NCI-H69 (cell line): Measurements from ENCODE around the gene HMGA1.

Experiments used
- DNase-seq: peaks from one replicate; lab custom pipeline; 2025; lab: John Stamatoyannopoulos, UW

The HMGA1 gene, protein sequence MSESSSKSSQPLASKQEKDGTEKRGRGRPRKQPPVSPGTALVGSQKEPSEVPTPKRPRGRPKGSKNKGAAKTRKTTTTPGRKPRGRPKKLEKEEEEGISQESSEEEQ

DNA sequence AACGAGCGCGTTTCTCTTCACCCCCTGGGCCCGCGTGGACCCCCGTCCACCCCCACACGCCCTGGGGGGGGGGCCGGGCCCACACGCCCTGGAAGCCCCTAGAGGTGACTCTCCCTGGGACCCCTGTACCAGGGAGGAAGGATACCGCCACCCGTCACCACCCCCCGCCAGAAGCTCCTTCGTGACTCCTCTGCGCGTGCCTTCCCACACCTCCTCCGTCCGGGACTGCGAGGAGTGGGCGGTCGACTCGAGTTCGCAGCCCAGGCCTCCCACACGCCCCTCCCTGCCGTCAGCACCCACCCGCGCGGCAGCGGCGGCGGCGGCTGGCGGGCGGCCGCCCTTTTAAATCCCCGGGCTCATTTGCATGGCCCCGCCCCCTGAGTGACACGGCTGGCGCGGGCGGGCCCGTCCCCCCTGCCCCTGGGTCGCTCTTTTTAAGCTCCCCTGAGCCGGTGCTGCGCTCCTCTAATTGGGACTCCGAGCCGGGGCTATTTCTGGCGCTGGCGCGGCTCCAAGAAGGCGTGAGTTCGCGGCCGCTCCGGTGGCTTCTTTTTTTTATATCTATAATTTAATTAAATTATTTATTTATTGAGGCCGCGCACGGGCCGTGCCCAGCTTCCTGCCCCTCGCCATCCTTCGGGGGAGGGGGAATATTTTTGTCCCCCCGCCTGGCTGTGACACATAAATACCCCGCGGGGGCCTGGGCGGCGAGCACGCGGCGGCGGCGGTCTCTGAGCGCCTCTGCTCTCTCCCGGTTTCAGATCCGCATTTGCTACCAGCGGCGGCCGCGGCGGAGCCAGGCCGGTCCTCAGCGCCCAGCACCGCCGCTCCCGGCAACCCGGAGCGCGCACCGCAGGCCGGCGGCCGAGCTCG is at the start of gene HMGA1:
HMGA1 (plus strand) TSS at position 431 of the 873 bp plus-strand sequence. CDS start 3,908 bp downstream, outside the sequence.
- DNase-seq = peak; percentile 98

DNA sequence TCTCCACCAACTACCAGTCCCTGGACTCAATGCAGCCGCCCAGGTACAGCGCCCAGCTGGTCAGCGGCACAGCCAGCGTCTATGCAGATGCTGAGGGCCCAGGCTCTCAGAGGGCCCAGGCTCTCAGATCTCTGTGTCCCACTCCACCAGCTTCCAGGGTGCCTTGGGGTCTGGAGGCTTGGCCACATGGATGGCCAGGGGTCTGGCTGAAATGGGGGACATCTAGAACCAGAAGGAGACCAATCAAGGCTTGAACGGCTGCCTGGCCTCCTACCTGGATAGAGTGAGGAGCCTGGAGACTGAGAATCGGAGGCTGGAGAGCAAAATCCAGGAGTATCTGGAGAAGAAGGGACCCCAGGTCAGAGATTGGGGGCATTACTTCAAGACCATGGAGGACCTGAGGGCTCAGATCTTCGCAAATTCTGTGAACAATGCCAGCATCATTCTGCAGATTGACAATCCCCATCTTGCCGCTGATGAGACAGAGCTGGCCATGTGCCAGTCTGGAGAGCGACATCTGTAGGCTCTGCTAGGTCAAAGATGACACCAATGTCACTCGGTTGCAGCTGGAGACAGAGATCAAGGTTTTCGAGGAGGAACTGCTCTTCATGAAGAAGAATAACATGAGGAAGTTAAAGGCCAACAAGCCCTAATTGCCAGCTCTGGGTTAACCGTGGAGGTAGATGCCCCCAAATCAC is 46.7 kb upstream of the HMGA1 start:
- DNase-seq = no peak

DNA sequence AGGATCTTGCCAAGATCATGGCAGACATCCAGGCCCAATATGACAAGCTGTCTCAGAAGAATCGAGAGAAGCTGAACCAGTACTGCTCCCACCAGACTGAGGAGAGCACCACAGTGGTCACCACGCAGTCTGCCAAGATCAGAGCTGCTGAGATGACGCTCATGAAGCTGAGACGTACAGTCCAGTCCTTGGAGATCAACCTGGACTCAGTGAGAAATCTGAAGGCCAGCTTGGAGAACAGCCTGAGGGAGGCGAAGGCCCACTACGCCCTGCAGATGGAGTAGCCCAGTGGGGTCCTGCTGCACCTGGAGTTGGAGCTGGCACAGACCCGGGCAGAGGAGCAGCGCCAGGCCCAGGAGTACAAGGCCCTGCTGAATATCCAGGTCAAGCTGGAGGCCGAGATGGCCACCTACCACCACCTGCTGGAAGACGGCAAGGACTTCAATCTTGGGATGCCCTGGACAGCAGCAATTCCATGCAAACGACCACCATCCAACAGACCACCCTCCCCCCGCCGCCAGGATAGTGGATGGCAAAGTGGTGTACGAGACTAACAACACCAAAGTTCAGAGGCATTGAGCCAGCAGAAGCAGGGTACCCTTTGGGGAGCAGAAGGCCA is 46.1 kb upstream of the HMGA1 start:
- no peak for DNase-seq

DNA sequence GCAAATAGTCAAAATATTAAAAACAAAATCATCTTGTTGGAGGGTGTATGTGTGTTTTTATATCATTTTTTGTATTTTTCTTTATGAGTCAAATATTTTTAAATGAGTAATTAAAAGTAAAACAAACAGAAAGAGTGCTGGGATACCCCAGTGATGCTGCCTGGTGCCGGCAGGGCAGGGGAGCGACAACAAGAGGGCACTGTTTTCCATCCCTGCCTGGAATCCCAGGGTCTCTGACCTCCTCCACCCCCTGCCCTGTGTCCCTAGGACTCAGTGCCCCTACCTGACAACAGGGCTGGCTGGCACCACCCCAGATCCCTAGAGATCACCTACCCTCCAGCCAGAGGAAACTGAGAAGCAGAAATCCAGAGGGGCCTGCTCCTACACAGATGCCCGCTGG is 41.9 kb upstream of the HMGA1 start:
- DNase-seq = no peak

DNA sequence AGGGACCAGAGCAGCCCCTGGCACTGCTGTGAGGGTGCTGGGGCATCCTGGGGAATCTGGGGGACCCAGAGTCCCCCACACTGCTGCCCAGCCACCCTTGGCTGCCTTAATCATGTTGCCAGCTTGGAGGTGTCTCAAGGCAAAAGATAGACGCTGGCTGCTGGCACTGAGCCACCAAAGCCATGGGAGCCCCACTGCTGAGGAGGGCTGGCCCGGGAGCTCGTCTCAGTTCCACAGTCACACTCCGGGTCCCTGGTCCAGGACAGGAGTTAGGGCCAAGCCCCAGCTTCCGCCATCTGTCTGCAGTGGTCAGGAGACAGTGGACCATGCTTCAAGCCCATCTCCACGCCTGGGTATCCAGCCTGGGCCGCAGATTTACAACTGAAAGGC is 41.0 kb upstream of the HMGA1 start:
- DNase-seq = peak; percentile 51

DNA sequence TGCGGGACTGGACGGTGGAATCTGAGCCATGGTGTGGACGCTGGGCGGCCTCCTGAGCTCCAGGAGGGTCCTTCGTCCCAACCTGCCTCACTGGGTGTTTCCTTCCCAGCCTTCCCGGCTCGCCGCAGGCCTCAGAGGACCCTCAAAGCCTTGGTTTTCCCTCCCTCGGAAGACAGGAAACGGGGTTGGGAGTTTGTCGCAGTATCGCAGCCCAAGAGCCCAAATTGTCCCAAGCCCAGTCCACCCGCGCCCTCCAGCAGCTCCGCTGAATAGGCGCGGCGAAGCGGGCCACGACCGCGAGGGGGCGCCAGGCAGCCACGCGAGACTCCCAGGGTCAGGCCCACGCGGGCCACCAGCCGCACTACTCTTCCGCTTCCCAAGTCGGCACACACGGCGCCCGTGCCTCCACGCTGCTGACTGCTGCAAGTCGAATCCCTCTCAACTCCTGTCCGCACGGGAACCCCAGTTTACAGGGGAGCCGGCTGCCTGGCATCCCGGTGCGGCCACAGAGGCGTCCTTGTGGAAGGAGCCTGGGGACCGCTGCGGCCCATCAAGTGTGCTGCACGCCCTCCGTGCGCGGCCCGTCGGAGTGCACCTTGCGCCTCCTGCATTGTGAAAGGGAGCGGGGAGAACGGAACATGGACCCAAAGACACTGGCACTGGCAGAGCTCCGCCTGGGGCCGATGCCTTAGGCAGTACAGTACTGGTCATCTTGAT is 40.4 kb upstream of the HMGA1 start:
- DNase-seq = peak; percentile 85

DNA sequence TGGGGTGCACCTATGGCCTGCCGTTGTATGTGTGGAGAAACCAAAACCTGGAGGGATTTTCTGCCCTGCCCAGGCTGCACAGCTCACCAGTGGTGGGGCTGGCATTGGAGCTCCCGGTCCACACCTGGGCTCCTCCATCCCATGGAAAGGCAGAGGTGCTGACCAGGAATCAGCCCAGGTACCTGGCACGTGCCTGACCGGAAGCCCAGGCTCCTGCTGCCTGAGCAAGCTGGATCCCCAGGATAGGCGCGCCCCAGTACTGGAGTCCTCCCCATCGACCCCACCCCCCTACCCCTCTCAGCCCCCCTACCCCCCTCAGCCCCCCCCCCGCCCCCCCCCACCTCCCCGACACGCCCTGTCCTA is 39.9 kb upstream of the HMGA1 start:
- DNase-seq = no peak

DNA sequence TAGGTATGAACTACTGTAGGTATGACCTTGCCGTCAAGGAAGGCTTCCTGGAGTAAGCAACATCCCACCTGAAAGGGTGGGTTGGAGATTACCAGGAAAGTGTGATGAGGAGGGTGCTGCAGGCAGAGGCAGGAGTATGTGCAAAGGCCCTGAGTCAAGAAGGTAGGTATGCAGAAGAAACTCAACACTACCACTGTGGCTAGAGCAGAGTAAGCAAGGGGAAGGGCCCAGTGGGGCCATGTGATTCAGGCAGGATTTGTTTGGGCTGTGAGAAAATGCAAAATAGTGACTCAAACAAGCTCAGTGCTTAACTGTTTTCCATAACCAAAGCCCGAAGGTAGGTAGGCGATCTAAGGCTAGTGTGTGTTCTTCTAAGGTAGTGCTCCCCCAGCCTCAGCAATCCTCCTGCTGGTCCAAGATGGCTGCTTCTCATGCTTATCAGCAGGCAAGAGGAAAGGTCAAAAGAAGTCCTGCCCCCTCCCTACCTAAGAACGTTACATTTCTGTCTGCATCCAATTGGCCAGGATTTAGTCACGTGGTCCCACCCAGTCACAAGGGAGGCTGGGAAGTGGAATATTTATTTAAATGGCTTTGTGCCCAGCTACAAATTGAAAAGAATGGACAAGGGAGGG is 36.2 kb upstream of the HMGA1 start:
- DNase-seq = peak; percentile 26

DNA sequence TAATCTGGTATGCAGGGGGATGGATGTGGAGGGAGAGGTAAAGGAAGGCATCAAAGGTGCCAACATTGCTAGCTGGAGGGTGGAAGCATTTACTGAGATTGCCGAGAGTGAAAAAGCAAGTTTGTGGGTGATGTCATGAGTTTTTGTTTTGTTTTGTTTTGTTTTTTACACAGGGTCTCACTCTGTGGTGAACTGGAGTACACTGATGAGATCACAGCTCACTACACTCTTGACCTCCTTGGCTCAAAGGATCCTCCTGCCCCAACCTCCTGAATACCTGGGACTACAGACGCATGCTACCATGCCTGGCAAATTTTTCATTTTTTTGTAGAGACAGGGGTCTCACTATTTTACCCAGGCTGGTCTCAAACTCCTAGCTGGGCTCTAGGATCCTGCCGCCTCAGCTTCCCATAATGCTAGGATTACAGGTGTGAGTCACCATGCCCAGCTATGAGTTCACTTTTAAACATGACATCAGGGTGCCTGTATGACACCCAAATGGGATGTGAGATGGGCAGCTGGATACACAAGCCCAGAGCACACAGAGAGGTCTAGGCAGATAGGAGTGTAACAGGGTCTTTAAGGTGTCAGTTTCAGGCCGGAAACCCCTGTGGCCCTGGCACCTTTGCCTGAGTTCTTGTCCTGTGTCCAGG is 35.1 kb upstream of the HMGA1 start:
- DNase-seq = no peak

DNA sequence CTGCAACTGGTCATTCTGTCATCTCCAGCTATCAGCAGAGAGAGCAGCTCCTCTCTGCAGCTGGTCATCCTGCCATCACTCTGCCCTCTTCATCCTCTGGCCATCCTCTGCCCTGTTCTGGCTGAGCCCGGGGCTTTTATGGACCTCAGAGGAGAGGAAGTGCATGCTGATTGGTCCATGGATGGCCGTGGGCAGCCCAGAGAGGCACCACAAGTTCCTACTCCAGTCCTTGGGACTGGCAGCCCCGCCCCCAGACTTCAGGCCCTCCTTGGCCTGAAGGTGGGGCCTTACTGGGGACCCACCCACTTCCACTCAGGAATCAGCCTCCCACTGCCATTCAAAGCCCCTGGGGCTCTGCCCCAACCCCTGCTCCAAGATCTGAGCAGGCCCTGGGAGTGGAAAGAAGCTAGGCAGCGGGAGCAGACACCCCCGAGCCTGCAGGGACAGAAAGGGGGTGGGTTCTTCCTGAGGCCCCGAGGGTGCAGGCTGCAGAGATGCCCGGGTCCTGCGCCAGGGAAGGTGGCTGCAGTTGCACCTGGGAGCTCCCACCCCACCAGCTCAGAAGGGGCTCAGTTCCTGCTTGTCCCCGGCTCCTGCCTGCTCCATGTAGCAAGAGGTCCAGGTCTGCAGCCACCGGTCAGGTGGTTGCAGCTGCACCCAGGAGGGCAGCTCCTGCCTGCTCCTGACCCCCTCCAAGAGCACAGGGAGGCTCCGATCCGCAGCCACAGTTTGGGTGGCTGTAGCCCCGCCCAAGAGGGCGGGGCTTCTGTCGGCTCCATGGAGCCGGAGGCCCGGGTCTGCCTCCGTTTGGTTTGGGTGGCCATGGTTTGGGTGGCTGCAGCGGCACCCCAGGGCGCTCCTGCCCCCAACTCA is 34.1 kb upstream of the HMGA1 start:
- DNase-seq = no peak

DNA sequence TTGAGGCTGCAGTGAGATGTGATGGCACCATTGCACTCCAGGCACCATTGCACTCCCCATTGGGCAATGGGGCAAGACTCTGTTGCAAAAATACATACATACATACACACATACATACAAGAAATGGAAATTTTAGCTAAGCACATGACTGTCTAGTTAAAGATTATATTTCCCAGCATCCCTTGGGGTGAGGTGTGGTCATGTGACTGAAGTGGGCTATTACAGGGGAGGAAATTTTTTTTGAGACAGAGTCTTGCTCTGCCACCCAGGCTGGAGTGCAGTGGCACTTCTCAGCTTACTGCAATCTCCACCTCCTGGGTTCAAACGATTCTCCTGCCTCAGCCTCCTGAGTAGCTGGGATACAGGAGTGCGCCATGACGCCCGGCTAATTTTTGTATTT is 32.0 kb upstream of the HMGA1 start:
- no peak for DNase-seq

DNA sequence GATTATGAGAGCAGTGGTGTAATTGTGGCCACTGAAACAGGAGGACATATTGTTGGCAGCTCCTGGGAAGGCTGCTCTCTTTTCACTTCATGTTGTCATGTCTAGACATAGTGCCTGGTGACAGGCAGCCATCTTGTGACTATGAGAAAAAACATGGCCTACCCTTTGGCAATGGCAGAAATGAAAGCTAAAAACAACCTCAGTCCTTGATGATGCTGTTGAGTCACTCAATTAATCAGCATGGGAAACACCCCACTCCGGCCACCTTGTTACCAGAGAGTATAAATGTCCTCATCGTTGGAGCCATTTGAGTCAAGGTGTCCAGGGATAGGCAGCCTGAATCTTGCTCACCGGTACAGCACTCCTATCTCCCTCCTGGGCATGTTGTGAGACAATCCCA is 31.2 kb upstream of the HMGA1 start:
- DNase-seq = no peak

DNA sequence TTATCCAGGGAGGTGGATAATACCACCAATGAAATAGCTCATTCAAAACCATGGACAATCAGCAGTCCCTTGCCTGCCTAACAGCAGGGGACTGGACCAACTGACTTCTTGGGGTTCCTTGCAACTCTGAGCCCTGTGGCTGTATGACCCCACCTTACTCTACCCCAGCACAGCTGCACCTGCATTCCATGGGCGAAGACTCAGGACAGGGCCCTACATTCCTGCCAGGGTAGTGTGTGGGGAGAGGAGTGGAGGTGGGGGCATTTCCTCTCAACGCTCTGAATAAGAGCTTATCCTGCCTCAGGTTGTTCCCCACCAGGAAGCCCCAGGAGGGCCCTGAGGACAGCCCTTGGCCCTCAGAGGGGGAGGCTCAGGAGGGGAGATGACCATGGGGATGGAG is 30.8 kb upstream of the HMGA1 start:
- DNase-seq = no peak

DNA sequence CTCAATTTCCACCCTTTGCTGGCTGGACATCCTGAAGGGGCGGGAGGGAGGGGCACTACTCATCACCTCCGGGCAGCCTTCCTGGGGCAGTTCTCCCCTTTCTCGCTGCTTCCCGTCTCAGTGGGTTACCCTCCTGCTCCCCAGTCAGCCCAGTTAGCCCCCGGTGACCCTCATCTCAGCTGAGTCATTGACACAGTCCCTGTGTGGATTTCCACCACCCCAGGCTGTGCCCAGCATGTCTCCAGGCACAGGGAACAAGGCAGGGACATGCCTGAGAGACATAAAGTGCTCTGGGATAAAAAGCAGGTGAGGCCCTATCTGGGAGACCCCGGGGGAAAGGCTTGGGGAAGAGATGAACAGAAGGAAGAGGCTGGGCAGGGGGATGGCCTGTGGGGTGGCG is 29.9 kb upstream of the HMGA1 start:
- DNase-seq = no peak

DNA sequence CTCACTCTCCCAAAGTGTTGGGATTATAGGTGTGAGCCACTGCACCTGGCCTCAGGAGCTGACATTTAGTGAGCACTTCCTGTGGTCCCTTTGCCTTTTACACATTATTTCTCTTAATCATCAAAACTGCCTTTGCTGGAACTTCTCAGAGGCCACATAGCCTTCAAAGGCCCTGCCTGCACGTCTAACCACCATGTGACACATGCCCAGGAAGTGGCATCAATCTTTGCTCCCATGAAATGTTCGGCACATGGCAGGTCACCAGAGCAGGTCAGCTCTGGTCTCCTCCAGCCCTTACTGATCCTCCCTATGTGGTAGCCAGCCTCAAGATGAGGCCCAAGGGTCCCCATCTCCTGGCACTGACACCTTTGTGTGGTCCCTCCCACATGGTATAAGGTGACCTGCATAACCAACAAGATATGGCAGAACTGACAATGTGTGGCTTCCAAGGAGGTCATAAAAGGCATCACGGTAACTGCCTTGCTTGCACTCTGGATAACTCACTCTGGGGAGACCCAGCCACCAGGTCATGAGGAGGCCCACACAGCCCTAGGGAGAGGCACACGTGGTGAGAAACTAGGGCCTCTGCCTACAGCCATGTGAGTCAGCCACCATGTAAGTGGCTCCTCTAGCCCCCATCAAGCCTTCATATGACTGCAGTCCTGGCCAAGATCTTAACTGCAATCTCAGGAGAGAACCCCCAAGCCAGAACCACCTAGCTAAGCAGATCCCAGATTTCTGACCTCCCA is 28.8 kb upstream of the HMGA1 start:
- no peak for DNase-seq

DNA sequence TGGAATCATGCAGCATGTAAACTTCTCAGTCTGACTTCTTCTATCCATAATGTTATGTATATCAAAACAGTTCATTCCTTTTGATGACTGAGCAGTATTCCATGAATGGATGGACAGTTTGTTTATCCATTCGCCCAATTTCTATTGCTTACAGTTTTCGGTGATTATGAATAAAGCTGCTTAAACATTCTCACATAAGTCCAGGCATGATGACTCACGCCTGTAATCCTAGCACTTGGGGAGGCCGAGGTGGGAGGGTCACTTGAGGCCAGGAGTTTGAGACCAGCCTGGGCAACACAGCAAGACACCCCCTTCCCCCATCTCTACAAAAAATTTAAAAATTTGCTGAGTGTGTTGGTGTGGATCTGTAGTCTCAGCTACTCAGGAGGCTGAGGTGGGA is 22.9 kb upstream of the HMGA1 start:
- no peak for DNase-seq

DNA sequence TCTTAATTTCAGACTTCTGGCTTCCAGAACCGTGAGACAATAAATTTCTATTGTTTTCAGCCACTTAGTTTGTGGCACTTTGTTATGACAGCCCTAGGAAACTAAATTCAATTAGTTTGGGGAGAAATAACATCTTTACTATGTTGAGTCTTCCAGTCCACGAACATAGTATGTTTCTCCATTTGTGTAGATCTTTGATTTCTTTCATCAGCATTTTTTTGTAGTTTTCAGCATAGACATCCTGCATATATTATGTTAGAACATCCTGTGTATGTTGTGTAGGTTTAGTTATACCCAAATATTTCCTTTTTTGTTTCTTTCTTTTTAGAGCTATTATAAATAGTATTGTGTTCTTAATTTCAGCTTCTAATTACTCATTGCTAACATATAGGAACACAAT is 18.0 kb upstream of the HMGA1 start:
- DNase-seq = no peak

DNA sequence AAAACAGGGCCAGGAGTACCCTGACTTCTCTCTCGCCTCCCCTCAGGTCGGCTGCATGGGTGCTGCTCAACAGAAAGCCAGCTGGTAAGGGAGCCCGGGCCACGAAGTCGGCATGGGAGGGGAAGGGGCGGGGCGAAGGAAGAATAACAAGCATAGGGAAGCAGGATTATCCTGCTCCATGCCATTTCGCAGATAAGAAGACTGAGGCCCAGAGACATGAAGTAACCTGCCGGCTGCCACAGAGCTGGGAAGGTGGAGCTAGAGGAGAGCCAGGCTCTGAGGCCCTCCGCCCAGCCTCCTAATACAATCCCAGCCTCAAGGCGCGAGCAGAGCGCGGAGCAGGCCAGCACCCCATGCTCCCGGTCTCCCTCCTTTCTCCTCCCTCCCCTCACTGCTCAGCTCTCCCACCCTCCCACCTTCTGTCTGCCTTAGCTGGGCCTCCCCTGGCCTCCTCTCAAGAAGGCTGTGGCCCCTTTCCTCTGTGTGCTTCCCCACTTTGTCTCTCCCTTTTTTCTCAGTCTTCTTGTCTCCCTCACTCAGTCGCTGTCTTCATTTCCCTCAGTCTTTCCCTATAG is 13.2 kb upstream of the HMGA1 start:
- peak; percentile 85 for DNase-seq
